ENCODE data around the gene USP1. TPM values are rescaled to one million over a fixed set of nuclear protein-coding genes. Genes with fewer than 3 reads are reported as not detected.

The USP1 gene
- total RNA-seq, 3 donors from 2014 or later: 21.9 to 27.8 (median 26.5) TPM

GRCh38 chr1:62444701-62445100 lies 7.9 kb downstream of the USP1 start:
- ATAC-seq (no peak), DNase-seq (no peak)
- TF ChIP-seq, protein P1, sequence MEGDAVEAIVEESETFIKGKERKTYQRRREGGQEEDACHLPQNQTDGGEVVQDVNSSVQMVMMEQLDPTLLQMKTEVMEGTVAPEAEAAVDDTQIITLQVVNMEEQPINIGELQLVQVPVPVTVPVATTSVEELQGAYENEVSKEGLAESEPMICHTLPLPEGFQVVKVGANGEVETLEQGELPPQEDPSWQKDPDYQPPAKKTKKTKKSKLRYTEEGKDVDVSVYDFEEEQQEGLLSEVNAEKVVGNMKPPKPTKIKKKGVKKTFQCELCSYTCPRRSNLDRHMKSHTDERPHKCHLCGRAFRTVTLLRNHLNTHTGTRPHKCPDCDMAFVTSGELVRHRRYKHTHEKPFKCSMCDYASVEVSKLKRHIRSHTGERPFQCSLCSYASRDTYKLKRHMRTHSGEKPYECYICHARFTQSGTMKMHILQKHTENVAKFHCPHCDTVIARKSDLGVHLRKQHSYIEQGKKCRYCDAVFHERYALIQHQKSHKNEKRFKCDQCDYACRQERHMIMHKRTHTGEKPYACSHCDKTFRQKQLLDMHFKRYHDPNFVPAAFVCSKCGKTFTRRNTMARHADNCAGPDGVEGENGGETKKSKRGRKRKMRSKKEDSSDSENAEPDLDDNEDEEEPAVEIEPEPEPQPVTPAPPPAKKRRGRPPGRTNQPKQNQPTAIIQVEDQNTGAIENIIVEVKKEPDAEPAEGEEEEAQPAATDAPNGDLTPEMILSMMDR (IDR thresholded peaks at IDR 0.05): no peak
- intact Hi-C loops (cut with DNase I, micrococcal nuclease): no loop called here
- Histone ChIP-seq H3K9me3 (no peaks in the 10 kb centered on the region), H3K36me3 (ENCODE audit: low read depth) (no peaks in the 10 kb centered on the region), H3K4me1 (ENCODE audit: low read depth) (peaks cover under 1% of the 10 kb centered on the region), H3K4me3 (no peak overlapping the region)

GRCh38 chr1:62448221-62448933 lies 11.5 kb downstream of the USP1 start:
- Histone ChIP-seq H3K36me3 (ENCODE audit: low read depth) (no peaks in the 10 kb centered on the region), H3K4me1 (ENCODE audit: low read depth) (no peaks in the 10 kb centered on the region), H3K9me3 (no peaks in the 10 kb centered on the region), H3K4me3 (no peak overlapping the region)
- no peak for ATAC-seq
- TF ChIP-seq, protein P1 (IDR thresholded peaks at IDR 0.05): no peak
- no peak for DNase-seq
- intact Hi-C loops (cut with DNase I, micrococcal nuclease): no loop called here

DNA sequence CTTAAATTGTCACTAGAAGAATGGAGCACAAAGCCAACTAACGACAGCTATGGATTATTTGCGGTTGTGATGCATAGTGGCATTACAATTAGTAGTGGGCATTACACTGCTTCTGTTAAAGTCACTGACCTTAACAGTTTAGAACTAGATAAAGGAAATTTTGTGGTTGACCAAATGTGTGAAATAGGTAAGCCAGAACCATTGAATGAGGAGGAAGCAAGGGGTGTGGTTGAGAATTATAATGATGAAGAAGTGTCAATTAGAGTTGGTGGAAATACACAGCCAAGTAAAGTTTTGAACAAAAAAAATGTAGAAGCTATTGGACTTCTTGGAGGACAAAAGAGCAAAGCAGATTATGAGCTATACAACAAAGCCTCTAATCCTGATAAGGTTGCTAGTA lies 13.5 kb downstream of the USP1 start:
- no peak overlapping the region for H3K4me3 ChIP-seq
- TF ChIP-seq, protein P1 (IDR thresholded peaks at IDR 0.05): no peak
- no peaks in the 10 kb centered on the region for H3K9me3 ChIP-seq
- H3K36me3 ChIP-seq (ENCODE audit: low read depth): no peaks in the 10 kb centered on the region
- DNase-seq: no peak
- no peak for ATAC-seq
- intact Hi-C loops (cut with DNase I, micrococcal nuclease): no loop called here
- H3K4me1 ChIP-seq (ENCODE audit: low read depth): no peaks in the 10 kb centered on the region

DNA sequence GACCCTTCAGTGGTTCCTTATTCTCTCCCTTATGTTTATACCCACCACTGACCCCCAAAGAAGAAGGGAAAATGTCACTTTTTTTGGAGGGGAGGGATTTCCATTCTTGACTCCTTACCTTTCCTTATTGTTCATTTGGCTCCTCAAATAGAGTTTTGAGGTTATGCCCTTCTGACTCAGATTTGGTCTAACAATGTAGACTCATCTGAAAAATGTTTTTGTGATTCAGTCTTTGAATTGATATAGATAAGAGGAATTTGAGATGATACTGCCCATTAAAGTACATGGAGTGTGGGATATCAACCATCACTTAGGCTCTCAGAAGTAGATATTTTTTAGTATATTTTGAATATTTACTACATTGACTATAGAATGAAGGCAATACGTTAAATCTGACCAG lies 16.1 kb downstream of the USP1 start:
- Histone ChIP-seq H3K9me3 (no peaks in the 10 kb centered on the region), H3K4me1 (ENCODE audit: low read depth) (no peaks in the 10 kb centered on the region), H3K4me3 (no peak overlapping the region), H3K36me3 (ENCODE audit: low read depth) (no peaks in the 10 kb centered on the region)
- intact Hi-C loops (cut with DNase I, micrococcal nuclease): no loop called here
- TF ChIP-seq, protein P1 (IDR thresholded peaks at IDR 0.05): no peak
- DNase-seq (no peak), ATAC-seq (no peak)

DNA sequence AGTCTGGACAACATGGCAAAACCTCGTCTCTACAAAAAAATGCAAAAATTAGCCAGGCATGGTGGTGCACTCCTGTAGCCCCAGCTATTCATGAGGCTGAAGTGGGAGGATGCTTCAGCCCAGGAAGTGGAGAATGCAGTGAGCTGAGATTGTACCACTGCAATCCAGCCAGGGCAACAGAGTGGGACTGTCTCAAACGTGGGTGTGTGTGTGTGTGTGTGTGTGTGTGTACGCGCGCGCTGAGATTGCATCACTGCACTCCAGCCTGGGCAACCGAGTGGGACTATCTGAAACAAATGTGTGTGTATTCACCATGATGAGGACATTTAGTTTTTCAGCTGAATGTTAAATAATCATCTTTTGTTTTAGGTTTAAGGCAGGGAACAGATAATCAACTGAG lies 21.1 kb downstream of the USP1 start:
- no peak for ATAC-seq

More for the DNA sequence above, 21.1 kb downstream of the USP1 start:
- H3K4me3 ChIP-seq: no peak overlapping the region
- no peaks in the 10 kb centered on the region for H3K9me3 ChIP-seq
- H3K36me3 ChIP-seq (ENCODE audit: low read depth): no peaks in the 10 kb centered on the region
- TF ChIP-seq, protein P1 (IDR thresholded peaks at IDR 0.05): no peak
- H3K4me1 ChIP-seq (ENCODE audit: low read depth): no peaks in the 10 kb centered on the region
- DNase-seq: no peak
- intact Hi-C loops (cut with DNase I, micrococcal nuclease): no loop called here
